Loucy (cell line): ENCODE data around the gene HOXA6.

Experiments used
- H2AFZ ChIP-seq: fragments of 200-600 bp; sonication (generic); 2 replicates; pipeline ENCODE4 v1.6.0; 2016; ENCODE audit warnings: antibody characterized with exemption, mild to moderate bottlenecking, low read length, moderate library complexity
- H3F3A ChIP-seq: fragments of 200-600 bp; 2 replicates; pipeline ENCODE4 v1.6.0; 2016; ENCODE audit warnings: antibody characterized with exemption, low read depth, mild to moderate bottlenecking
- H3K27me3 ChIP-seq: fragments of 200-600 bp; sonication (generic); 2 replicates; pipeline ENCODE4 v1.6.1; 2014; ENCODE audit warnings: low read length, mild to moderate bottlenecking; ENCODE audit not compliant: insufficient read depth, poor library complexity, severe bottlenecking
- H3K36me3 ChIP-seq: fragments of 200-600 bp; sonication (generic); 2 replicates; pipeline ENCODE4 v1.6.1; 2016; ENCODE audit warnings: low read length; ENCODE audit not compliant: insufficient read depth
- H3K4me1 ChIP-seq: fragments of 200-600 bp; sonication (generic); 2 replicates; pipeline ENCODE4 v1.5.1; 2014; ENCODE audit warnings: low read length, mild to moderate bottlenecking; ENCODE audit not compliant: insufficient read depth, poor library complexity, severe bottlenecking
- H3K4me2 ChIP-seq: fragments of 200-600 bp; sonication (generic); 2 replicates; pipeline ENCODE4 v1.6.0; 2014; ENCODE audit warnings: antibody characterized with exemption, low read length, low read depth, mild to moderate bottlenecking; ENCODE audit not compliant: poor library complexity, severe bottlenecking
- H3K4me3 ChIP-seq: fragments of 200-600 bp; sonication (generic); 2 replicates; pipeline ENCODE4 v1.5.1; 2014; ENCODE audit warnings: low read length, mild to moderate bottlenecking, mixed read lengths; ENCODE audit not compliant: poor library complexity, severe bottlenecking
- H3K79me2 ChIP-seq: fragments of 200-600 bp; sonication (generic); 2 replicates; pipeline ENCODE4 v1.6.1; 2014; ENCODE audit warnings: low read length; ENCODE audit not compliant: insufficient read depth
- H3K9ac ChIP-seq: fragments of 200-600 bp; sonication (generic); 2 replicates; pipeline ENCODE4 v1.6.0; 2014; ENCODE audit warnings: mild to moderate bottlenecking, low read depth, low read length, moderate library complexity; ENCODE audit not compliant: poor library complexity, severe bottlenecking
- H3K9me2 ChIP-seq: fragments of 200-600 bp; sonication (generic); replicated peaks from 2 replicates; pipeline ENCODE4 v1.6.1; 2016; ENCODE audit warnings: low read depth, low read length, mixed read lengths
- H3K9me3 ChIP-seq: fragments of 200-600 bp; sonication (generic); 2 replicates; pipeline ENCODE4 v1.6.1; 2014; ENCODE audit warnings: mild to moderate bottlenecking, antibody characterized with exemption, low read length, low read depth; ENCODE audit not compliant: insufficient read depth
- H4K20me1 ChIP-seq: fragments of 200-600 bp; sonication (generic); 2 replicates; pipeline ENCODE4 v1.6.0; 2014; ENCODE audit warnings: antibody characterized with exemption, low read length, mild to moderate bottlenecking; ENCODE audit not compliant: insufficient read depth, poor library complexity, severe bottlenecking
- CTCF ChIP-seq: fragments of 200-600 bp; sonication (generic); conservative IDR thresholded peaks from 2 replicates; pipeline ENCODE4 v1.5.1; 2014; ENCODE audit warnings: mild to moderate bottlenecking, antibody characterized with exemption, low read length
- EZH2phosphoT487 ChIP-seq: fragments of 200-600 bp; IDR thresholded peaks from 2 replicates; pipeline ENCODE4 v1.6.1; 2018; ENCODE audit warnings: antibody characterized with exemption, mild to moderate bottlenecking, moderate library complexity, borderline replicate concordance

The HOXA6 gene

GRCh38 chr7:27108390-27109127, 39.0 kb downstream of the HOXA6 start:
- no peak overlapping the region for H3K4me3 ChIP-seq
- no peaks in the 10 kb centered on the region for H3K9me2 ChIP-seq
- H3K9me3 ChIP-seq, result no peaks in the 10 kb centered on the region
- H3K79me2 ChIP-seq, result peaks cover 61% of the 10 kb centered on the region
- H2AFZ ChIP-seq, result no peak overlapping the region
- H3K4me2 ChIP-seq, result no peak overlapping the region
- H3K27me3 ChIP-seq, result no peaks in the 10 kb centered on the region
- H3F3A ChIP-seq, result no peaks in the 10 kb centered on the region
- no peaks in the 10 kb centered on the region for H3K4me1 ChIP-seq
- peaks cover 81% of the 10 kb centered on the region; the same call in 1 of the 2 replicates for H3K36me3 ChIP-seq
- TF ChIP-seq EZH2phosphoT487 (no peak), CTCF (no peak)
- no peak overlapping the region for H3K9ac ChIP-seq
- peaks cover 34% of the 10 kb centered on the region for H4K20me1 ChIP-seq

GRCh38 chr7:27107391-27108381, 39.9 kb downstream of the HOXA6 start:
- H2AFZ ChIP-seq, result no peak overlapping the region
- no peak for TF ChIP-seq EZH2phosphoT487
- no peaks in the 10 kb centered on the region for H3F3A ChIP-seq
- H3K27me3 ChIP-seq, result no peaks in the 10 kb centered on the region
- H3K4me3 ChIP-seq, result no peak overlapping the region
- H3K36me3 ChIP-seq, result peaks cover 75% of the 10 kb centered on the region; the same call in 1 of the 2 replicates
- peaks cover 30% of the 10 kb centered on the region for H4K20me1 ChIP-seq
- H3K9me3 ChIP-seq, result no peaks in the 10 kb centered on the region
- H3K79me2 ChIP-seq, result peaks cover 61% of the 10 kb centered on the region
- no peaks in the 10 kb centered on the region for H3K9me2 ChIP-seq
- H3K9ac ChIP-seq, result no peak overlapping the region
- H3K4me1 ChIP-seq, result peaks cover 4% of the 10 kb centered on the region
- H3K4me2 ChIP-seq, result no peak overlapping the region

- Histone ChIP-seq H3K9me3 (no peaks in the 10 kb centered on the region), H3K9ac (no peak overlapping the region), H3K4me1 (peaks cover 4% of the 10 kb centered on the region), H4K20me1 (peaks cover 22% of the 10 kb centered on the region), H3K79me2 (peaks cover 61% of the 10 kb centered on the region), H3K4me2 (no peak overlapping the region), H3K27me3 (no peaks in the 10 kb centered on the region), H3K36me3 (peaks cover 67% of the 10 kb centered on the region; the same call in 1 of the 2 replicates), H3F3A (no peaks in the 10 kb centered on the region), H3K9me2 (no peaks in the 10 kb centered on the region), H3K4me3 (no peak overlapping the region), H2AFZ (no peak overlapping the region)
- TF ChIP-seq CTCF (no peak), EZH2phosphoT487 (no peak)
Observed at GRCh38 chr7:27106901-27107240, 40.7 kb downstream of the HOXA6 start.
